Measurements from ENCODE around the gene ITPRIP. TPM values are rescaled to one million over a fixed set of nuclear protein-coding genes. Genes with fewer than 3 reads are reported as not detected.

Gene ITPRIP
- total and polyA plus RNA-seq, 10 donors: 7.2 to 37.8 (median 28.2) TPM

- peak; percentile 98 for DNase-seq
- Histone ChIP-seq H3K4me1 (peaks cover 0 to 32% (median 18%) of the 10 kb centered on the region in 6 donors), H3K27ac (peak overlapping the region in 2 of 8 donors; percentile 5 to 20), H3K27me3 (replicated peaks in 1 of 7) (peaks cover 0 to 16% (median 0%) of the 10 kb centered on the region in 7 donors), H3K36me3 (no peaks in the 10 kb centered on the region), H3K9me3 (no peaks in the 10 kb centered on the region), H3K4me3 (no peak overlapping the region)
- 1 to 2% (median 1%) methylated on average over 22 to 26 of the region's 26 CpGs for WGBS, 5 donors
- TF ChIP-seq POLR2A (IDR thresholded peaks at IDR 0.05): no peak
- TF ChIP-seq POLR2AphosphoS5 (IDR thresholded peaks at IDR 0.05): peak; percentile 72 to 87 (median 72)
- TF ChIP-seq, protein P1, sequence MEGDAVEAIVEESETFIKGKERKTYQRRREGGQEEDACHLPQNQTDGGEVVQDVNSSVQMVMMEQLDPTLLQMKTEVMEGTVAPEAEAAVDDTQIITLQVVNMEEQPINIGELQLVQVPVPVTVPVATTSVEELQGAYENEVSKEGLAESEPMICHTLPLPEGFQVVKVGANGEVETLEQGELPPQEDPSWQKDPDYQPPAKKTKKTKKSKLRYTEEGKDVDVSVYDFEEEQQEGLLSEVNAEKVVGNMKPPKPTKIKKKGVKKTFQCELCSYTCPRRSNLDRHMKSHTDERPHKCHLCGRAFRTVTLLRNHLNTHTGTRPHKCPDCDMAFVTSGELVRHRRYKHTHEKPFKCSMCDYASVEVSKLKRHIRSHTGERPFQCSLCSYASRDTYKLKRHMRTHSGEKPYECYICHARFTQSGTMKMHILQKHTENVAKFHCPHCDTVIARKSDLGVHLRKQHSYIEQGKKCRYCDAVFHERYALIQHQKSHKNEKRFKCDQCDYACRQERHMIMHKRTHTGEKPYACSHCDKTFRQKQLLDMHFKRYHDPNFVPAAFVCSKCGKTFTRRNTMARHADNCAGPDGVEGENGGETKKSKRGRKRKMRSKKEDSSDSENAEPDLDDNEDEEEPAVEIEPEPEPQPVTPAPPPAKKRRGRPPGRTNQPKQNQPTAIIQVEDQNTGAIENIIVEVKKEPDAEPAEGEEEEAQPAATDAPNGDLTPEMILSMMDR (IDR thresholded peaks at IDR 0.05 in 8 of 11, conservative IDR thresholded peaks at IDR 0.05 in 3 of 11): peak; percentile 98 to 100 (median 100)
- intact Hi-C loops (cut with DNase I; ENCODE audit: low total_unique reads): no loop called here
These were observed 46.8 kb downstream of the ITPRIP start for GRCh38 chr10:104291439-104291951.

- no peaks in the 10 kb centered on the region for H3K36me3 ChIP-seq
- no peak overlapping the region for H3K4me3 ChIP-seq
- TF ChIP-seq, protein P1 (IDR thresholded peaks at IDR 0.05 in 8 of 11, conservative IDR thresholded peaks at IDR 0.05 in 3 of 11): no peak
- TF ChIP-seq POLR2A (IDR thresholded peaks at IDR 0.05) (no peak), POLR2AphosphoS5 (IDR thresholded peaks at IDR 0.05) (no peak)
- DNase-seq: no peak
- H3K9me3 ChIP-seq: no peaks in the 10 kb centered on the region
- H3K27me3 ChIP-seq (replicated peaks in 1 of 7): peaks cover 0 to 16% (median 0%) of the 10 kb centered on the region in 7 donors
- no peak overlapping the region for H3K27ac ChIP-seq
- intact Hi-C loops (cut with DNase I; ENCODE audit: low total_unique reads): no loop called here
- H3K4me1 ChIP-seq: peaks cover 0 to 25% (median 14%) of the 10 kb centered on the region in 6 donors
- WGBS, 5 donors: 62 to 80% (median 79%) methylated on average over 1 of the region's 1 CpG
These were observed 49.9 kb downstream of the ITPRIP start for GRCh38 chr10:104288355-104288754.

DNA sequence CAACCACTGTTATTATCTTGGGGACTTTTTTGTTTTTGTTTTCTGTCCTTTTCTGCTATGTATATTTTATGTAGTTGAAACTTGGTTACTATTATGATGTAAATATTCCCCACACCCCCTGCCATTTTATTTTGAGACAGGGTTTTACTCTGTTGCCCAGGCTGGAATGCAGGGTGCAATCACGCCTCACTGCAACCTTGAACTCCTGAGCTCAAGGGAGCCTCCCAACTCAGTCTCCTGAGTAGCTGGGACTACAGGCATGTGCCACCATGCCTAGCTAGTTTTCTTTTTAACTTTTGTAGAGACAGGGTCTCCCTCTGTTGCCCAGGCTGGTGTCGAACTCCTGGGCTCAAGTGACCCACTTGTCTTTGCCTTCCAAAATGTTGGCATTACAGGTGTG lies 51.3 kb downstream of the ITPRIP start:
- Histone ChIP-seq H3K27ac (no peak overlapping the region), H3K9me3 (no peaks in the 10 kb centered on the region), H3K4me1 (peaks cover 0 to 12% (median 9%) of the 10 kb centered on the region in 6 donors), H3K27me3 (replicated peaks in 1 of 7) (peaks cover 0 to 16% (median 0%) of the 10 kb centered on the region in 7 donors), H3K4me3 (no peak overlapping the region), H3K36me3 (no peaks in the 10 kb centered on the region)
- DNase-seq: no peak
- TF ChIP-seq, protein P1 (IDR thresholded peaks at IDR 0.05 in 8 of 11, conservative IDR thresholded peaks at IDR 0.05 in 3 of 11): no peak
- TF ChIP-seq POLR2AphosphoS5 (IDR thresholded peaks at IDR 0.05) (no peak), POLR2A (IDR thresholded peaks at IDR 0.05) (no peak)
- intact Hi-C loops (cut with DNase I; ENCODE audit: low total_unique reads): no loop called here
- 66 to 90% (median 74%) methylated on average over 2 of the region's 2 CpGs for WGBS, 5 donors

- no peaks in the 10 kb centered on the region for H3K36me3 ChIP-seq
- intact Hi-C loops (cut with DNase I; ENCODE audit: low total_unique reads): no loop called here
- H3K9me3 ChIP-seq: no peaks in the 10 kb centered on the region
- no peaks in the 10 kb centered on the region for H3K4me1 ChIP-seq
- WGBS, 5 donors: 70 to 85% (median 81%) methylated on average over 7 of the region's 7 CpGs
- H3K4me3 ChIP-seq: no peak overlapping the region
- TF ChIP-seq, protein P1 (IDR thresholded peaks at IDR 0.05 in 8 of 11, conservative IDR thresholded peaks at IDR 0.05 in 3 of 11): no peak
- TF ChIP-seq POLR2A (IDR thresholded peaks at IDR 0.05): no peak
- no peak for TF ChIP-seq POLR2AphosphoS5 (IDR thresholded peaks at IDR 0.05)
- no peak overlapping the region for H3K27ac ChIP-seq
- DNase-seq: no peak
- peaks cover 0 to 4% (median 0%) of the 10 kb centered on the region in 7 donors for H3K27me3 ChIP-seq (replicated peaks in 1 of 7)
These were observed 53.4 kb downstream of the ITPRIP start for GRCh38 chr10:104284846-104285245.

Measured in spleen (tissue), 11 donors.